HG03521 (cell line): ENCODE data around the gene MAD1L1.

Experiments used
- ATAC-seq: cut with Tn5 transposase; IDR thresholded peaks from one replicate; pipeline ENCODE4 v1.9.1; 2021; ENCODE audit warnings: mild to moderate bottlenecking, moderate library complexity; ENCODE audit not compliant: unreplicated experiment

MAD1L1 gene

GRCh38 chr7:1909476-1909875 lies 323.3 kb downstream of the MAD1L1 start:
- no peak for ATAC-seq

GRCh38 chr7:1908823-1909420 lies 323.8 kb downstream of the MAD1L1 start:
- ATAC-seq = no peak

- no peak for ATAC-seq
Observed at GRCh38 chr7:1907751-1908365, 324.9 kb downstream of the MAD1L1 start.

GRCh38 chr7:1906988-1907745 lies 325.6 kb downstream of the MAD1L1 start:
- ATAC-seq = no peak

- no peak for ATAC-seq
Observed at GRCh38 chr7:1906087-1906830, 326.5 kb downstream of the MAD1L1 start.

GRCh38 chr7:1902231-1902855 lies 330.4 kb downstream of the MAD1L1 start:
- ATAC-seq = no peak

GRCh38 chr7:1901431-1902210 lies 331.1 kb downstream of the MAD1L1 start:
- ATAC-seq = no peak

GRCh38 chr7:1900847-1901246 lies 331.9 kb downstream of the MAD1L1 start:
- ATAC-seq = no peak

- no peak for ATAC-seq
Observed at GRCh38 chr7:1899951-1900762, 332.6 kb downstream of the MAD1L1 start.

GRCh38 chr7:1899196-1899595 lies 333.5 kb downstream of the MAD1L1 start:
- no peak for ATAC-seq

- no peak for ATAC-seq
Observed at GRCh38 chr7:1898628-1899185, 334.0 kb downstream of the MAD1L1 start.

GRCh38 chr7:1897861-1898627 lies 334.7 kb downstream of the MAD1L1 start:
- no peak for ATAC-seq

- no peak for ATAC-seq
Observed at GRCh38 chr7:1897076-1897860, 335.5 kb downstream of the MAD1L1 start.

GRCh38 chr7:1895664-1896515 lies 336.9 kb downstream of the MAD1L1 start:
- ATAC-seq = no peak

GRCh38 chr7:1894906-1895663 lies 337.7 kb downstream of the MAD1L1 start:
- ATAC-seq = no peak

- no peak for ATAC-seq
Observed at GRCh38 chr7:1894313-1894900, 338.3 kb downstream of the MAD1L1 start.
